NCI-H187 treated with DMSO at 0.1 percent for 48 hours (cell line): Measurements from ENCODE around the gene PSME3IP1.
"Not testable (repeated sequence)": the region's sequence is repeated elsewhere in the genome, so short reads cannot be mapped to it uniquely, and the experiment has no call there.

ENCODE experiments used
- DNase-seq: peaks from one replicate; lab custom pipeline; 2025; lab: John Stamatoyannopoulos, UW

PSME3IP1 gene

GRCh38 chr16:57123974-57124674 is 61.7 kb downstream of the PSME3IP1 start:
- no peak for DNase-seq

DNA sequence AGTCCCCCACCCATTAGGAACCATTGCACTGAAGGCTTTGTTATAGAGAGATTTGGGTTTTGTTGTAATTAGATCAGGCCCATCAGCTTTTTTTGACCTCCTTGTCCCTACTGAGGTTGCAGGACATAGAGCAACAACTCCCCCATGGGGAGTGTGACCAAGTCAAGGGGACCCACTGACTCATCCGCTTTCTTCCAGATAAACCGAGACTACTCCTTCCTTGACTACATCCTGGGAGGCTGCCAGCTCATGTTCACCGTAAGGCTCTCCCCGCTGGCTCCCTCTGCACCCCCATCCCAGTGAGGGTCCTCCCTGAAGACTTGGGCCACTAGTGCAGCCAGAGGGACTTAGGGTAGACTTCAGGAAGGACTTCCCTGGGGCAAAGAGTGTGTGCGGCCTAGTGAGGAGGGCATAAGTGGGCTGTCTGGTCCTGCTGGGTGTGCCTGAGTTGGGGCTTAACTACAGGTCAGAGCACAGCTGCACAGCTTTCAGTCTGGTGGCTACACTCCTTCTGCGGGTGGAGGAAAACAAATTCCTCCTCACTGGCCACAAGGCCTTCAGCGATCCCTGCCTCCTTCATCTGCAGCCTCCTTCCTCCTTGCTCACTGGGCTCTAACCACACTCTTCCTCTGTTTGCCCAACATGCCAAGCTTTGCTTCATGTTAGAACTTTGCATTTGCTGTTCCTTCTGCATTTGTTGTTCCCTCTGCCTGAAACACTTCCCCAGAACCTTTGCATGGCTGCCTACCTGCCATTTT is 62.4 kb downstream of the PSME3IP1 start:
- no peak for DNase-seq

GRCh38 chr16:57118461-57119084 is 67.3 kb downstream of the PSME3IP1 start:
- no peak for DNase-seq

DNA sequence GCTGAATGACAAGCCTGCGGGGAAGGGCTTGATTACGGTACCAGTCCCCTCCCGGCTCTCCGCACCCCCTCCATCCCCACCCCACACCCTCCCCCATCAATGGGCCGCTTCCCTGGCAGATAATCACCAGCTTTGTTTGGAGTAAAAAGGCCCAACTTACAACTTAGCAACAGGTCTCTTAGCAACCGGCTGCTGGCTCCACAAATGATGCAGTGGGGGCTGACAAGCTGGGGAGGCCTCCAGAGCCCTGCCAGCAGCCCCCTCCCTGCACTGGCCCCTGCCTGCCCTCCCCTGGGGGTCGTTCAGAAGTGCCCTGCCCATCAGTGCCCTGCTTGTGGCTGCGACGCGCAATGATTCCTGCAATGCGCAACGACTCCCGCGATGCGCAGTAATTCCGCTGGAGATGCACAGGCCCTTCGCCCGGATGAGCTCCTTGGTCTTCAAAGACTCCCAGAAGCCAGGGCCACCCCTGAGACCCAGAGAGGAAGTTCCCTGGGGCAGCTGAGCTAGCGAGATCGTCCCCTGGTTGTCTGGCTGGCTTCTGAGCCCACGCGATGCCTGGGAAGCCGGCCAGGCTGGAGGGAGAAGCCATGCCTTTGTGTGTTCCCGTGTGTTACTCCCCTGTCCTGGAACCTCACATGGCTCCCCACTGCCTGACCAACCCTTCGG is 70.2 kb downstream of the PSME3IP1 start:
- DNase-seq: no peak

DNA sequence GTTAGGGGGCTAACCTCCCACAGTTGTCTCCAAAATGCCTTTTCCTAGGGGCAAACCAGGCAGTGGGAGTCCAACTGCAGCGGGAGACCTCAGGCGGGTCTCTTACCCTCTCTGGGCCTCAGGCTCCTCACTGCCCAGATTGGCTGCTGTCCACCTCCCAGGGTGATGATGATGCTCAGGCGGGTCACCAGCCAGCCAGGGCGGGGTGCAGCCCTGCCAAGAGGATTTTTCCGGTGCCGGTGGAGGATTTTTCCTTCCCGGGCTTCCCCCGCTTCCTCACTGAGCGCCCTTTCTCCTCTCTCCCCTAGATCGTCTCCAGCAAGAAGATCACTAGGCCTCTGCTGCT is 70.7 kb downstream of the PSME3IP1 start:
- DNase-seq: no peak

DNA sequence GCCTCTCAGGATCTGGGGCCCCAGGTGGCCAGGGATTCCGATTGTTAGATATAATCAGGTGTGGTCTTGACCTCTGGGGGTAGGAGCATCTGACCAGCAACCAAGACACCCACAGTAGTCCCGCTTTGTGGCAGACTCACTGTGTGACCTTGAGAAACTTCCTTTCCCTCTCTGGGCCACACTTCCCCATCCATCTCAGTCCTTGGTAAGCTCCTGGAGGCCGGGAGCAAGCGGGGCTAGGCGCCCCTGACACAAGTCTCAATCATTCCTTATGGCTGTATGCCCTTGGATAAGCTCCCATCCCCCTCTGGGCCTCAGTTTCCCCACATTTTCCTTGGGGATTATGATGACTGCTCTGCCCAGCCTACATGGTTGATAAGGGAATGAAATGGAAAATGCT is 72.2 kb downstream of the PSME3IP1 start:
- no peak for DNase-seq

DNA sequence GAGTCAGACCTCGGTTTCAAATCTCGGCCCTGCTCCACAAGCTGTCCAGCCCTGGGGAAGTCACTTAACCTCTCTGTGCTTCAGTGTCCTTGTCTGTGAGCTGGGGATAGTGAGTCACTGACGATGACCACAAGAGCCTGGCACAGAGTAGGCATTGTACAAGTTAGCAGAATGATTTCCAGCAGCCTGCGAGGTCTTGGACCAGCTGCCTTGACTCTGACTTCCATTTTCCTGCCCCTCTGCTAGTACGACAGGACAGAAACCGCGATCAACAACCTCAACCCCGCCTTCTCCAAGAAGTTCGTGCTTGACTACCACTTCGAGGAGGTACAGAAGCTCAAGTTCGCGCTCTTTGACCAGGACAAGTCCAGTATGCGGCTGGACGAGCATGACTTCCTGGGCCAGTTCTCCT is 72.8 kb downstream of the PSME3IP1 start:
- DNase-seq: no peak

- no peak for DNase-seq
These were observed 73.3 kb downstream of the PSME3IP1 start for GRCh38 chr16:57112403-57113041.

DNA sequence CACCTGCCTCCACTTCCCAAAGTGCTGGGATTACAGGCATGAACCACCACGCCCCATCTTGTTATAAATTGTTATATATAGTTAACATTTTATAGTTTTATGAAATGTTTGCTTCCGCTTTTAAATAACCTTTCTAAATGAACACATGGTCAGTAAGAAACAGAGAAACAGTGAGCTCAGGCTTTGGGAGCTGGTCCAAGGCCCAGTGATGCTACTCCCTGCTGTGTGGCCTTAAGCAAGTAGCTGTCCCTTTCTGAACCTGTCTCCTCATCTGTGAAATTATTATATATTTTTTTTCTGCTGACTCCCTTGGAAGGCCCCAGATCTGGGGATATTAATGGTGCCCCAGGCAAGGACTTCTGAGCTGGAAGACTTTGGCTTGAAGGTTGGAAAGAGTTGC is 74.4 kb downstream of the PSME3IP1 start:
- no peak for DNase-seq

GRCh38 chr16:57110937-57111336 is 74.9 kb downstream of the PSME3IP1 start:
- DNase-seq: no peak

- DNase-seq: not testable (repeated sequence)
These were observed 76.4 kb downstream of the PSME3IP1 start for GRCh38 chr16:57109259-57110105.

DNA sequence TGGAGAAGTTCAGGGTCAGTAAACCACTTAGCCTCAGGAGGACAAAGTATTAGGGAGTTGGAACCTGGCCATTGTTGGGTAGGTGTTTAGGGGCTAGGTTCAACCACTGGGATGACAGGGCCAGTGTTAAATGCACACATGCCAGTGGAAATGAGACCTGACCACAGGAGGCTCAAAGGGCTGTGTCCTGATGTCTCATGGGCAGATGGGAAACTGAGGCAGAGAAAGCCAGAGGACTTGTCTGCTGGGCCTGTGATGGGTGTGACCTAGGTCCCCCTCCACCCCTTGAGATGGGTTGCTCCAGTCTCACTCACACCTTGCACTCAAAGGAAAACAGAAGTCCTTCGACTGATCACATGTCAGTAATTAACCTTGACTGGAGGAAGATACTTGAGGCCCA is 77.4 kb downstream of the PSME3IP1 start:
- no peak for DNase-seq

DNA sequence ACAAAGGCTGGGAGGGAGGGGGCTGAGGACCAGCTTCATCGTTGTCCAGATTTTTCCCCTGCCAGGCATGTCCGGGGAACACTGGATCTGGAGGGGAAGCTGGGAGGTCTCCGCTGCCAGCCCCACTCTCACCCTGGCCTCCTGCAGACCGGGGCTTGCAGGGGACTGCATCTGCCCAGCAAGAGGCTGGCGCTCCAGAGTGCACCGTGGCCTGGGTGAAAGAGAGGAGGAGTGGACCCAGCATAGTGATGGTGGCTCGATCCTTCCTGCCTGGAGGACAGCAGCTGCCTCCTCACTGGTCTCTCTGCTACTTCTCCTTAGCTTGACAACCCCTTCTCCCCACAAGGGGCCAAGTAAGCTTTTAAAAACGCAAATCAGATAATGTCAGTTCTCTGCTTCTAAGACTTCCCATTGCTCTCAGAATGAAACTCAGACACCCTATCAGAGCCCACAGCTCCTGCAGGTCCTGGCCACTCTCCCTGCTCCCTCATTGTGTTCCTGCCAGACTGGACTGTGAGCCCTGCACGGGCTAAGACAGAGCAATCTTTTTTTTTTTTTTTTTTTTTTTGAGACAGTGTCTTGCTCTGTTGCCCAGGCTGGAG is 78.4 kb downstream of the PSME3IP1 start:
- no peak for DNase-seq

- no peak for DNase-seq
These were observed 79.1 kb downstream of the PSME3IP1 start for GRCh38 chr16:57106767-57107166.

- DNase-seq: no peak
These were observed 80.7 kb downstream of the PSME3IP1 start for GRCh38 chr16:57105184-57105583.

- DNase-seq: no peak
These were observed 81.1 kb downstream of the PSME3IP1 start for GRCh38 chr16:57104706-57105105.

DNA sequence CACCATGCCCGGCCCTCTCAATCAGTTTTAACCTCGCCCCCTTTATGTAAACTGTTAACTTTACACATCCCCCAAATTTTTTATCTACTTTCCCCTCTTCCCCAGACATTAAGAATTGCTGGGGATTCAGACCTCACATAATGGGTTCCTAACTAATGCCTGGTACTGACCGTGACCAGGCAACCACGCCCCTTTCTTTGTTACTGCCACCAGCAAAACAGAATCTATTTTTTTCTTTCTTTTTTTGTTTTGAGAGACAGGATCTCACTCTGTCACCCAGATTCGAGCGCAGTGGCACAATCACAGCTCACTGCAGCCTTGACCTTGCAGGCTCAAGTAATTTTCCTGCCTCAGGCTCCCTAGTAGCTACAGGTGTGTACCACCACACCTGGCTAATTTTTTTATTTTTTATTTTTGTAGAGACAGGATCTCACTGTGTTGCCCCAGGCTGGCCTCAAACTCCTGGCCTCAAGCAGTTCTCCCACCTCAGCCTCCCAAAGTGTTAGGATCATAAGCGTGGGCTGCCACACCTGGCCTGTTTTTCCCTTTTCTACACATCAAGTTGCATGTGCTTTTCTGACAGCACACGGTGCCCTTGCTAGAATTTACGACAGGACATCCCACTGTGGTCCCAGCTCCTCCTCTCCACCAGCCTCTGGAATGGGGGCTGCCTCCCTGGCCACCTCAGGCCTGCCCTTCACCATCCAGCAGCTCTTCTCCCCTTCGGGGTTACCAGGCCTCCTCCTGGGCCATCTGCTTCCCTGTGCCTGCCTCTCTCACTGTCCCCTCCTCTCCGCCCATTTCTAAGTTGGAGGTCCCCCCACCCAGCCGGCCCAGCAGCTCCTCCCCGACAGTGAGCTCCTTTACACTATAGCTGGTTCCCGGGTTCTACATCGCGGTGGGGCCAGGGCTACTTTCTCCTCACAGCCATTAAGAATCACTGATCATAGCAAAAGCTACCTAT is 82.7 kb downstream of the PSME3IP1 start:
- DNase-seq: no peak
